Stimulated activated CD4-positive, alpha-beta T cell treated with anti-CD3 and anti-CD28 coated beads, TNF-alpha, amount 100 ng/mL, for 48 hours (primary cell): ENCODE results near the gene KCTD17.

Experiments used
- DNase-seq, 3 donors: peaks; one replicate each; pipeline ENCODE4 v3.0.0-alpha.2; 2020; ENCODE audit warnings: low read depth in 3 of 3

KCTD17 gene

DNA sequence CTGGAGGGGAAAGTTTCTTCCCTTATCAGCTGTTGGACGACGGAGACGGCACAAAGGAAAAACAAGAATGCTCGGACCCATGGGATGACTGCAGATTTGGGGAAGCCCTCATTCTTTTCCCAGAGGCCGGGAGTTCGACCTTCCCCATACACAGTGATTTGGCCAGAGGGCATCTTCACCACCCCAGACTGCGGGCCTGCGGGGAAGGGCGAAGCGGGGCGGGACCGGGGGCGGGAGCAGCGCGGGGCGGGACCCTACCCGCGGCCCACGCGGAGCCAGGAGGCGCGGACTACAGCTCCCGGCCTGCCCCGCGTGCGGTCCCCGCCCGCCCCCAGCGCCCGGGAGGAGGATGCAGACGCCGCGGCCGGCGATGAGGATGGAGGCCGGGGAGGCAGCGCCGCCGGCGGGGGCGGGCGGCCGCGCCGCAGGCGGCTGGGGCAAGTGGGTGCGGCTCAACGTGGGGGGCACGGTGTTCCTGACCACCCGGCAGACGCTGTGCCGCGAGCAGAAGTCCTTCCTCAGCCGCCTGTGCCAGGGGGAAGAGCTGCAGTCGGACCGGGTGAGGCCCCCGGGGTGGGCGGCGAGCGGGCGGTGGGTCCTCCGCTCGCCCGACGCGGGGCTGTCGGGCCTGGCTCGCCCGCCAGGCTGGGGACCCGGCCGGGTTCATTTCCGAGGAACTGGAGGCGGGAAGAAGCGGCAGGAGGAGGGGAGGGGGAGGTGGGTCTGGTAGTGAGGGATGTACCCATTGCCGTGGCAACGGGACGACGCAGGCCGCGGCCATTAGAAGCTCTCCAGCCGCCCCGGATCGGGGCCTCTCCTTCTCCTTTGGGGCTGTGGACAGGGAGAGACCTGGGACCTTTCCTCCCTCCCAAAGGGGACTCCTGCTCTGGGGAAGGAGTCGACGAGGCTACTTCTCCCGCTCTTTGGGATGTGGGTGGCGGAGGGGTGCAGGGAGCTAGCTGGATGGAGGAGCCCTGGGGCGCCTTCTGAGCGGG lies at the start of gene KCTD17:
Gene KCTD17, plus strand, starts transcription at position 352 of the 995 bp plus-strand sequence. Its CDS starts 19 bp downstream, at position 371.
- peak; percentile 62 to 77 (median 62) for DNase-seq

DNA sequence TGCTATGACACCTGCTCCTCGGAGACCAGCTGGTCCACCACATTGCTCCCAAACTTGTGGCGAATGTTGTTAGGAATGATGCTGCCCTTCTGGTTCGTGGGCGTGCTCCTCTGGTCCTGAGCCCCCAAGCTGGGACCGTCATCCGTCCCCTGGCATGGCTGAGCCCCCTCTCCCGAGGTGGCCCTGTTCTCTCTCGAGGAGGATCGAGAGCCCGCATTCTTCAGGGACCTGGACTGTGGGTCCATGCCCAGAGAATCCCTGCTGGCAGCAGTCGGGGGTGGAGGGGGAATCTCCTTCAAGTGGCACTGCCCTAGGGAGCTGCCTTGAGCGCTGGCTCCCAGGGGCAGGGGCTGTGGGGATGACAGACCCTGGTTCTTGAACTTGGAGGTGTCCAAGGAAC lies 49.7 kb upstream of the KCTD17 start:
- no peak for DNase-seq

DNA sequence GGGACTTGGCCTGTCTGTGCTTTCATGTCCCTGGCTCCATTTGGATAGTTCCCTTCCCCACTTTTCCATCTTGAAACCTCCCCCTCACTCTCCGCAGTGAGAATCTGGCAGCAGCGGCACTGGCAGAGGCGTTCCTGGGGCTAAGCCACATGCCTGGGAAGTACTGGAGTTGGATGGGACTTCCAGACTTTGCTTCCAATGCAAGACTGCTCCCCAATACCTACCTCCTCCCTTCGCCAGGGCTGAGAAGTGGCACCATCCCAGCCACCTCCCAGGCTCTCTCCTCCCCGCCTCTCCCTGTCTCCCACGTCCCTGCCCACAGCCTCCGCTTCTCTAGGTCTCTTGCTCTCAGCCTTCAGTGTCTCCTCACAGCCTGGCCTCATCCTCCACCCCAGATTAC lies 48.9 kb upstream of the KCTD17 start:
- no peak for DNase-seq

GRCh38 chr22:37007651-37008050 lies 43.9 kb upstream of the KCTD17 start:
- no peak for DNase-seq

GRCh38 chr22:37008365-37008764 lies 43.2 kb upstream of the KCTD17 start:
- DNase-seq = no peak

- DNase-seq = no peak
Measured at GRCh38 chr22:37009490-37009889, 42.1 kb upstream of the KCTD17 start.

DNA sequence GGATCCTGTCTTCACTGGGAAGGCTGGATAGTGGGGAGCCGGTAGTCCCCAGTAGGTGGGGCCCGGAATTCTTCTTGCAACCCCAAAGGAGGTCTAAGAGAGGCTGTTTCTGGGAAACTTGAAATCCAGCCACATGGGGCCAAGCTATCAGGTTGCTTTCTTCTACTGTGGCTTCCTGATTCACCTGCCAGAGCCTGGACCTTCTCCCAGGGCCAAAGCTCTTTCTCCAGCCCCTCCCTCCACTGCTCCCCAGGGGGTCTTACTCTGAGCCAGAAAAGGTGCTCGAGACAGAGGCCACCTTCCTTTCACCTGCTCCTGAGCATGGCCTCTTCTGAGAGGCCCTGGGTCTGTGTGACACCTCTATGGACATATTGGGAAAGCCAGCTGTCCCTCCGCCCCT lies 41.4 kb upstream of the KCTD17 start:
- no peak for DNase-seq

DNA sequence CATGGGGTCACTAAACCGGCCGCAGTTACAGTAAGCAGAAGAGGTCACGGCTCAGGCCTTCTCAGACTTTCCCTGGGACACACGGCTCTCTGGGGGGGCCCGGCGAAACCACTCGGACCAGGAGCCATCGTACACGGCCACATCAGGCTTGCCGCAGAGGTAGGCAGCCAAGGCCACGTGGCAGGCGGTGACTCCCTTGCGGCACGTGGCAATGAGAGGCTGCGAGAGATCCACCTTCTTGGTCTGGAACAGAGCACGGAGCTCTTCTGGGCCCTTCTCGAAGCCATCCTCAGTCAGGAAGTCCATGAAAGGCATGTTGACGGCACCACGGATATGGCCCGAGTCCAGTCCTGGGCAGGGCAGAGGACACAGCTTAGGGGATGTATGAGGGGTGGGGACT lies 40.6 kb upstream of the KCTD17 start:
- DNase-seq = no peak

DNA sequence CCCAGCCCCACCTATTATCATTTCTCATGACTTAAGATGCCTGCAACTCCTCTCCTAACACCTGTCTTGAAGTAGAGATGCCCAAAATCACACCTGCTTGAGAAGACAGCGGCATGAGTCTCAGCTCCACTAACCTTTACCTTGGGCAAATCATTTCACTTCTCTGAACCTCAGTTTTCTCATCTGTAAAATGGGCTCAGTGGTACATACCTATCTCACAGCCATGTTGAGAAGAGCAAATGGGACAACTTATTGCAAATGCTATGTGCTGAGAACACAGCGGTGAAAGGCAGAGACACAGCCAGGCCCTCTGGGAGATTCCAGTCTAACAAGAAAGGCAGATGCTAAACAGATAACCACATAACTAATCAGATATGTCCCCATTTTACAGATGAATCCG lies 40.1 kb upstream of the KCTD17 start:
- no peak for DNase-seq

DNA sequence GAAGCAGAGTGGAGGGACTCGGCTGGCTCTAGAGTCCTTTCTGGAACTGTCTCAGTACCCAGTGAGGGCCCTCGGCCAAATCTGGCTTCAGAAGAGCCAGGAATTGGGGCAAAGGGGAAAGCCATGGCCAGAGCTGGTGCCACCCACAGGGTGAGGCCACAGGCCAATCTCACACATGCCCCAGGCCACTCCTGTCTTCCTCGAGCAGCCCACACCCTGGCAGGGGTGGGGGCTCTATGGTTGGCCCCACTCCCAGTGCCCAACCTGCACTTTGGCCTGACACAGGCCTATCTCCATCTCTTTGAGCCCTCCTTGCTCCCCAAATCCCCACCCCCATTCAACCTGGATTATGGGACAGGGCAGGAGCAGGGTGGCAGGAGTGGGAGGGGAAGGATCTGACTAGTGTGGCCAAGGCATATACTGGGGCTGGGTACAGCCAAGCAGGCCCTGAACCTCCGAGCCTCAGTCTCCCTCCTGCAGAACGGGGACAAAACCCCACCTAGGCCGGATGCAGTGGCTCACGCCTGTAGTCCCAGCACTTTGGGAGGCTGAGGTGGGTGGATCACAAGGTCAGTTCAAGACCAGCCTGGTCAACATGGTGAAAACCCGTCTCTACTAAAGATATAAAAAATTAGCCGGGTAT lies 39.2 kb upstream of the KCTD17 start:
- no peak for DNase-seq

DNA sequence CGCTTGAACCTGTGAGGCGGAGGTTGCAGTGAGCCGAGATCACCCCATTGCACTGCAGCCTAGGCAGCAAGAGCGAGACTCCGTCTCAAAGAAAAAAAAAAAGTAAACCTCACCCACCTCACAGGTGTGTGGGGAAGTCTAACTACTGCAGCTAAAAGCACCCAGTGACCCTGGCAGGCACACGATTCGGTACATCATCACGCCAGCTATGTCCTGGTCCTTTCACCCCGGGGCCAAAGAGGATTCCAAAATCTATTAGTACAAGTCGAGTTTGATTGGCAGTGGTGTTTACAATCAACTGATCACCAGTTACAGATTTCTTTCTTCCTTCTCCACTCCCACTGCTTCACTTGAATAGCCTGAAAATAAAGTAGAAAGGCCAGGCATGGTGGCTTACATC lies 38.6 kb upstream of the KCTD17 start:
- DNase-seq = no peak

DNA sequence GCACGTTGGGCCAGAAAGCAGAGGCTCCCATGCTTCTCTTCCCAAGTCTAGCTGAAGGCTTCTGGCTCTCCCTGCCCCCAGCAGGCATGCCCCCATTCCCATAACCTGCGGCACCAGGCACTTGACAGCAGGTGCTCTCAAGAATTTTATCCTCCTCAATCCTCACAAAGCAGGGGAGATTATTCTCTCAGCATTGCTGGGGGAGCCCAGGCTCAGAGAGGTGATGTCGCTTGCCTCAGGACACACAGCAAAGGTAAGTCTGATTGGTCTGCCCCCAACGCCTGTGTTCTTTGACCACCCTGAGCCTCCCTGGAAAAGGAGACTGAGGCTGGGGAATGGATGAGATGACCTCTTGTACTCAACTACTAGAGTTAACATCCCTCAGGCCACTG lies 37.1 kb upstream of the KCTD17 start:
- DNase-seq = no peak

DNA sequence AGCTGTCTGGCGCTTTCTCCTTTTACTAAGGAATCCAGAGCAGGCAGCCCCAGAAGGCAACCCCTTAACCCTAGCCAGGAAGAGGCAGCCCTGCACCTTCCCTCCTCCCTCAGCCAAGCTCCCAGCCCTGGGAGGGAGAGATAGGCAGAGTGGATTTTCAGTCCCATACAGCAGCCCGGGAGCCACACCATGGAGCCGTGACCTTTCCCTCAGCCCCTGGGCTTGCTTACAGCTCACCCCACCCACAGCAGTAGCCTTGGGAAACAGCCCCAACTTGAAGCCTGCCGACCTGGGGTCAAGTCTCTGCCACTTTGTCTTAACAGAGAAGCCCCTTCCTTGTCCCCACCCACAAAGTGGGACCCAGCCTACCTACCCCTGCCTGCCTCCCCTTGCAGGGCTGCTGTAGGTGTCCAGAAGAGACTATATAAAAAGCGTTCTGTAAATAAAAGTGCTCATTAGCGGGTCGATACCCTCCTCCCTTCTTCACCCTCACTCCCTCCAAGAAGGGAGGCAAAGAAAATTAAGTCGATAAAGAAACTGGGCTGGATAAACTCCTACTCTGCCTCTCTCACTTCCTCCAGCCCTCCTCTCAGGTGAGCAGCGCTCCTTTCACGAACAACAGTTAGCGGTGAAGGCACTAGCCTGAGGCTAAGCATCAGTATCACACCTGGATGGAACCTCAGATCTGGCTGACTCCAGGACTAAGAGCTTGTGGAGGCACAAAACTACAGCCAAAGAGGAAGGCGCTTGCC lies 36.5 kb upstream of the KCTD17 start:
- DNase-seq = no peak

DNA sequence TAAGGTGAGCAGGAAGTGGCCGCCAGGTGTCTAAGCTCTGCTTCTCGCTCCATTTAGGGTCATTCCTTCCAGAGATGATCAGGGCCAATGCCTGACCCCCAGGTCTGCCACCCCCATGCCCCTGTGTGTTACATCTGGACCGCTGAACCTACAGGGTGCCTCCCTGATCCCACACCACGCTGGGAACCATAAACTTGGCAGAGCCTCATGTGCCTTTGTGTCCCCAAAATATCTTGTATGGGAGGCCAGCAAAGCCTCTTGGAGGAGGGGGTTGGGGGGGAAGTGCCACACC lies 36.0 kb upstream of the KCTD17 start:
- no peak for DNase-seq

DNA sequence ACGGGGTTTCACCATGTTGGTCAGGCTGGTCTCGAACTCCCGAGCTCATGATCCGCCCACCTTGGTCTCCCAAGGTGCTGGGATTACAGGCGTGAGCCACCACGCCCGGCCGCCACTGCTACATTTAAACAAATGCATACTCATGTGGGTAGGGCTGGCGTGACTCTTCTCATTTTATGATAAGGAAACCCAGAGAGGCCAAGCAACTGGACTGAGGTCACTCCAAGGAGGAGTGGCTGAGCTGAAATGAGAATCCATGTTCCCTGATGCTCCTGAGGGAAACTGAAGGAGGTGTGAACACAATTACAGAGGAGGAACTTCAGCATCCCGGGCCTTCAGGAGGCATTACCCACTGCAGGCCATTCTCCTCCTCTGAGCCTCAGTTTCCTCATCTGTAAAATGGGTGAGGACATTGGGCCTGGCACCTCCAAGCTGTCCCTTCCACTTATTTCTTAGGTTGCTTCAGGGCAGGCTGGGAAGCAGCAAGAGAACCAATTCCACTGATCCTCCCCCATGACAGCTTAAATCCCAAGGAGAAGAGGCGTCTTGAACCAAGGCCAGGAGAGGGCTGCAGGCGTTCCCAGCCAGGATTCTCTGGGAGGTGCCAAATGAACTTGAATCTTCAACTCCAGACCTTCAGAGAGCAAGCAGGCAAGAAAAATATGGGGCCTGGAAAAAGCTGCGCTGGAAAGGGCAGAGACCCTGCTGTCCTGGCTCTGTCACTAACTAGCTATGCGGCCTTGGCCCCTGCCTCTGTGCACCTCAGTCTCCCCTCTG lies 35.2 kb upstream of the KCTD17 start:
- no peak for DNase-seq

GRCh38 chr22:37017356-37017755 lies 34.2 kb upstream of the KCTD17 start:
- DNase-seq = no peak

- DNase-seq = no peak
Measured at GRCh38 chr22:37018086-37018814, 33.3 kb upstream of the KCTD17 start.

- no peak for DNase-seq
Measured at GRCh38 chr22:37018815-37019308, 32.7 kb upstream of the KCTD17 start.

- DNase-seq = peak in 1 of 3 donors; percentile 24
Measured at GRCh38 chr22:37019309-37020191, 32.0 kb upstream of the KCTD17 start, which contains the start of the genes MPST and TST. Gene MPST (plus strand): TSS chr22:37019742. CDS start chr22:37019837, 95 bp downstream. Gene TST (minus strand): TSS chr22:37019447. CDS start chr22:37018732, 715 bp downstream.

- no peak for DNase-seq
Measured at GRCh38 chr22:37020192-37020479, 31.4 kb upstream of the KCTD17 start.
